Cardiac septum (tissue), 1 donor: Measurements from ENCODE around the gene POLE. TPM values are rescaled to one million over a fixed set of nuclear protein-coding genes. Genes with fewer than 3 reads are reported as not detected.

Experiments used
- DNase-seq: peaks from one replicate; pipeline ENCODE4 v3.0.0-alpha.2; 2020; ENCODE audit warnings: low spot score
- intact Hi-C: fragments of 100-400 bp; cut with DNase I; formaldehyde crosslinking; loops from one replicate; pipeline ENCODE4 v1.14.0; 2022
- microRNA-seq: library from miRNA; unstranded; fragments of <30 nt; microRNA quantifications from one replicate; pipeline ENCODE4 v1.2.0, GENCODE V29; 2020
- total RNA-seq: library from RNA; stranded (reverse); fragmentation: NEBNext Ultra II Directional; extraction: Animal tissue kit (Norgen Biotek cat#: 25700); gene quantifications from one replicate; pipeline ENCODE4 v1.2.1, GENCODE V29; 2021
- donor health status: DM: no; HTN: no; CAD: no.

POLE gene
- total RNA-seq, 1 donor from 2014 or later = 12.1 TPM

- intact Hi-C loops = no loop called here
- DNase-seq = no peak
These were observed 111.5 kb downstream of the POLE start for GRCh38 chr12:132575661-132576060.

- DNase-seq = no peak
- intact Hi-C loops = no loop called here
These were observed 112.7 kb downstream of the POLE start for GRCh38 chr12:132574271-132574996.

Small RNA genes lying within 50 kb of the gene (microRNA-seq; reads per million reads assigned to microRNA genes)
- gene MIR6763 = not detected

Other genes with a start within 250 kb of the POLE start
- gene FBRSL1, start 197.2 kb downstream of the POLE start, total RNA-seq = 60.4 TPM
- not detected for gene LRCOL1, start 76.8 kb downstream of the POLE start, total RNA-seq
- not detected for gene P2RX2, start 68.6 kb downstream of the POLE start, total RNA-seq
- 36.5 TPM for gene PXMP2, start 245 bp upstream of the POLE start, total RNA-seq
- gene PGAM5, start 23.5 kb upstream of the POLE start, total RNA-seq = 26.1 TPM
- 31.4 TPM for gene ANKLE2, start 74.5 kb upstream of the POLE start, total RNA-seq
- 50.1 TPM for gene GOLGA3, start 141.5 kb upstream of the POLE start, total RNA-seq
- 22.5 TPM for gene CHFR, start 200.3 kb upstream of the POLE start, total RNA-seq